Activated CD4-positive, alpha-beta T cell treated with anti-CD3 and anti-CD28 coated beads, Interleukin-2, Interleukin-6, amounts not matched to agents 100 ng/mL and 50 ng/mL, durations not matched to agents 16 hours and 8 hours (primary cell): ENCODE results near the gene ESPN.
"Not testable (repeated sequence)": the region's sequence is repeated elsewhere in the genome, so short reads cannot be mapped to it uniquely, and the experiment has no call there.

Source experiments
- DNase-seq: peaks from one replicate; pipeline ENCODE4 v3.0.0-alpha.2; 2020

ESPN gene

GRCh38 chr1:6424619-6425593, at the start of gene ESPN:
ESPN (plus strand) TSS chr1:6424776; CDS start chr1:6424956, 180 bp downstream.
- no peak for DNase-seq

- DNase-seq = no peak
These were observed 46.4 kb upstream of the ESPN start for GRCh38 chr1:6378096-6378746.

- no peak for DNase-seq
These were observed 44.5 kb upstream of the ESPN start for GRCh38 chr1:6380037-6380436.

GRCh38 chr1:6384135-6384534, 40.4 kb upstream of the ESPN start:
- DNase-seq = no peak

- DNase-seq = no peak
These were observed 39.6 kb upstream of the ESPN start for GRCh38 chr1:6384962-6385361.

- DNase-seq = no peak
These were observed 38.9 kb upstream of the ESPN start for GRCh38 chr1:6385488-6386191.

GRCh38 chr1:6386371-6386949, 38.1 kb upstream of the ESPN start:
- DNase-seq = no peak

- DNase-seq = no peak
These were observed 34.6 kb upstream of the ESPN start for GRCh38 chr1:6389971-6390370.

- DNase-seq = peak; percentile 25
These were observed 32.4 kb upstream of the ESPN start for GRCh38 chr1:6391951-6392808.

GRCh38 chr1:6392809-6393399, 31.7 kb upstream of the ESPN start:
- no peak for DNase-seq

GRCh38 chr1:6393400-6394187, 31.0 kb upstream of the ESPN start, which contains the start of gene ACOT7:
ACOT7 (minus strand) TSS chr1:6393767; CDS start chr1:6393399, 368 bp downstream.
- peak; percentile 95 for DNase-seq

- DNase-seq = peak; percentile 8
These were observed 29.4 kb upstream of the ESPN start for GRCh38 chr1:6395130-6395529.

- not testable (repeated sequence) for DNase-seq
These were observed 28.8 kb upstream of the ESPN start for GRCh38 chr1:6395781-6396244.

GRCh38 chr1:6396998-6397397, 27.6 kb upstream of the ESPN start:
- no peak for DNase-seq

GRCh38 chr1:6397844-6398441, 26.6 kb upstream of the ESPN start:
- no peak for DNase-seq

GRCh38 chr1:6399294-6399693, 25.3 kb upstream of the ESPN start:
- no peak for DNase-seq

GRCh38 chr1:6401673-6402072, 22.9 kb upstream of the ESPN start:
- no peak for DNase-seq

- no peak for DNase-seq
These were observed 16.6 kb upstream of the ESPN start for GRCh38 chr1:6408023-6408422.

GRCh38 chr1:6409053-6409452, 15.5 kb upstream of the ESPN start:
- DNase-seq = no peak

GRCh38 chr1:6409733-6410132, 14.8 kb upstream of the ESPN start:
- DNase-seq = no peak
